ENCODE data around the gene MXRA8.

Gene MXRA8

GRCh38 chr1:1361982-1362423 is 3.6 kb upstream of the MXRA8 start:
- no peak overlapping the region for H3K4me3 ChIP-seq (ENCODE audit: low read depth, low read length)
- TF ChIP-seq CTCF (IDR thresholded peaks at IDR 0.05; ENCODE audit: low read depth, low read length) (no peak), MAX (IDR thresholded peaks at IDR 0.05; ENCODE audit: low read depth, low read length) (no peak)
- DNase-seq (ENCODE audit: low read depth): no peak

- TF ChIP-seq POLR2A (IDR thresholded peaks at IDR 0.05; ENCODE audit: extremely low read depth, insufficient read length): no peak
- TF ChIP-seq CTCF (IDR thresholded peaks at IDR 0.05; ENCODE audit: low read depth, low read length): no peak
- no peak for TF ChIP-seq MYC (IDR thresholded peaks at IDR 0.05; ENCODE audit: low read depth, low read length)
- no peak for TF ChIP-seq MAX (IDR thresholded peaks at IDR 0.05; ENCODE audit: low read depth, low read length)
- DNase-seq (ENCODE audit: low read depth): no peak
- no peak overlapping the region for H3K4me3 ChIP-seq (ENCODE audit: low read depth, low read length)
Observed at GRCh38 chr1:1361233-1361981, 3.1 kb upstream of the MXRA8 start.

GRCh38 chr1:1360506-1361169 is 2.3 kb upstream of the MXRA8 start:
- TF ChIP-seq MAX (IDR thresholded peaks at IDR 0.05; ENCODE audit: low read depth, low read length): no peak
- TF ChIP-seq MYC (IDR thresholded peaks at IDR 0.05; ENCODE audit: low read depth, low read length): no peak
- TF ChIP-seq POLR2A (IDR thresholded peaks at IDR 0.05; ENCODE audit: extremely low read depth, insufficient read length): no peak
- TF ChIP-seq CTCF (IDR thresholded peaks at IDR 0.05; ENCODE audit: low read depth, low read length): no peak
- DNase-seq (ENCODE audit: low read depth): no peak
- H3K4me3 ChIP-seq (ENCODE audit: low read depth, low read length): no peak overlapping the region

GRCh38 chr1:1359664-1360468 is 1.5 kb upstream of the MXRA8 start:
- DNase-seq (ENCODE audit: low read depth): no peak
- TF ChIP-seq CTCF (IDR thresholded peaks at IDR 0.05; ENCODE audit: low read depth, low read length): no peak
- no peak for TF ChIP-seq MYC (IDR thresholded peaks at IDR 0.05; ENCODE audit: low read depth, low read length)
- TF ChIP-seq POLR2A (IDR thresholded peaks at IDR 0.05; ENCODE audit: extremely low read depth, insufficient read length): no peak
- TF ChIP-seq MAX (IDR thresholded peaks at IDR 0.05; ENCODE audit: low read depth, low read length): no peak
- no peak overlapping the region for H3K4me3 ChIP-seq (ENCODE audit: low read depth, low read length)

GRCh38 chr1:1359308-1359663 is 931 bp upstream of the MXRA8 start:
- no peak overlapping the region for H3K4me3 ChIP-seq (ENCODE audit: low read depth, low read length)
- DNase-seq (ENCODE audit: low read depth): no peak
- TF ChIP-seq CTCF (IDR thresholded peaks at IDR 0.05; ENCODE audit: low read depth, low read length): no peak
- TF ChIP-seq MYC (IDR thresholded peaks at IDR 0.05; ENCODE audit: low read depth, low read length): no peak
- TF ChIP-seq MAX (IDR thresholded peaks at IDR 0.05; ENCODE audit: low read depth, low read length): no peak
- TF ChIP-seq POLR2A (IDR thresholded peaks at IDR 0.05; ENCODE audit: extremely low read depth, insufficient read length): no peak
